Stimulated activated CD8-positive, alpha-beta memory T cell treated with anti-CD3 and anti-CD28 coated beads, Interleukin-4, amount 100 ng/mL, for 48 hours (primary cell): ENCODE measurements around the gene AKTIP.
A peak's percentile ranks its signal among the peaks of the same experiment; 100 is the strongest.

Source experiments
- DNase-seq: peaks from one replicate; pipeline ENCODE4 v3.0.0-alpha.2; 2020

AKTIP gene

GRCh38 chr16:53476867-53477266, 26.1 kb downstream of the AKTIP start:
- DNase-seq, result no peak

DNA sequence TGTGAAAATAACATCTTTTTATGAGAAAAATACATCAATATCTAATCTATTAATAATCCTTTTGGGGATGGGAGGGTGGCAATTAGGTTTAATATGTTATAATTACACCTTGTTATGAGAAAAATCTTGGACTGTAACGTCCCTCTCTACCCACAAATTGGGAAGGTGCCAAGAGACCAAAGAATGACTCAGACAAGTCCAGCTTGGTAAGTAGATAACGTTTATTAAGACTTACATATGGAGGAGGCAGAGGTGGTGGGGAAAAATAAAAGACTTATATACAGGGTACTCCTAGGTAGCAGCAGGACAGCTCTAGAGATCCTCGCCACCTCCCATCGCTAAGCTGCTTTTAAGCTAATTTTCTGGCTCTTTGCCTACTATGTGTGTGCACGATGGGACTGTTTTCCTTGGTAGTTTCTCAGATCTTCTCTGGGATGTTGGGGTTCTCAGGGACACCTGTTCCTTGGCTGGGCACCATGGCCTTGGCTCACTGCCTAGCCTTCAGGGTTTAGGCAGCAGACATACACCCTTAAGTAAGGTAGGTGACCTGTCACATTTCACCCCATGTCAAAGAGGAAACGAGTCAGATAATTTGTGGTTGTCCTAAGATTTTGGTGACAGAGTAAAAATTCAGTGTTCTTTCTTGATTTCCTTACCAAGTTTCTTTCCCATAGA, 37.3 kb downstream of the AKTIP start:
- no peak for DNase-seq

- no peak for DNase-seq
Measured at GRCh38 chr16:53458635-53459034, 44.4 kb downstream of the AKTIP start.

DNA sequence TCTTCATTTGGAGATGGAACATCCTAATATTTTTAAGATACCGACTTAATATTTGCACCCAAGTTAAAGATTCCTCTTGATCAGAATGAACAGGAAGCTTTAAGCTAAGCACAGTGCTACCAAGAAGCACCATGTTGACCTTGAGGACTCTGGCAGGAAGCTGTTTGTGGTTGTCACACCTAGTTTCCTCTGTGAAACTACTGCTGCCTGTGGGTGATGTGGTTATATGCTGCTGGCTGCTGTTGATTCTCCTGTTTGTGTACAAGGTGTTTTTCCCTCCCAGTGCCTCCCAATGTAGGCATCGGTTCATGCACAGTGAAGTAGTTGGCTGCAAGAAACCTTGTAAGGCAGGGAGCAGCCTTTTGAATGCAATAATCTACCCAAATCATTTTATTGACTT, 45.3 kb downstream of the AKTIP start:
- peak; percentile 68 for DNase-seq

- no peak for DNase-seq
Measured at GRCh38 chr16:53456625-53457024, 46.4 kb downstream of the AKTIP start.

DNA sequence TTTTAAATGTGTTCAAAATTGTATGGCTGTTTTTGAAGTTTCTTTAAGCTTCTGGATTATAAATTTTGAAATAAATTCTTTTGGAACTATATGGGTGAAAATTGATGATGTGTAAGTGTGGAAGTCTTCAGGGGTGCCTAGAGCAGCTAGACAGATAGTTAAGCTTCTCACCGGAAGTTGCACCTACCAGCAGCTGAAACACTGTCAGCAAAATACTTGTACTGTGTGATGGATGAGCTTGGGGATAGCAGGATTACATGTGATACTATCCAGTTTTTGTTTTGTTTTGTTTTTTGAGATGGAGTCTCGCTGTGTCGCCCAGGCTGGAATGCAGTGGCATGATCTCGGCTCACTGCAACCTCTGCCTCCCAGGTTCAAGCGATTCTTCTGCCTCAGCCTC, 49.1 kb downstream of the AKTIP start:
- no peak for DNase-seq

DNA sequence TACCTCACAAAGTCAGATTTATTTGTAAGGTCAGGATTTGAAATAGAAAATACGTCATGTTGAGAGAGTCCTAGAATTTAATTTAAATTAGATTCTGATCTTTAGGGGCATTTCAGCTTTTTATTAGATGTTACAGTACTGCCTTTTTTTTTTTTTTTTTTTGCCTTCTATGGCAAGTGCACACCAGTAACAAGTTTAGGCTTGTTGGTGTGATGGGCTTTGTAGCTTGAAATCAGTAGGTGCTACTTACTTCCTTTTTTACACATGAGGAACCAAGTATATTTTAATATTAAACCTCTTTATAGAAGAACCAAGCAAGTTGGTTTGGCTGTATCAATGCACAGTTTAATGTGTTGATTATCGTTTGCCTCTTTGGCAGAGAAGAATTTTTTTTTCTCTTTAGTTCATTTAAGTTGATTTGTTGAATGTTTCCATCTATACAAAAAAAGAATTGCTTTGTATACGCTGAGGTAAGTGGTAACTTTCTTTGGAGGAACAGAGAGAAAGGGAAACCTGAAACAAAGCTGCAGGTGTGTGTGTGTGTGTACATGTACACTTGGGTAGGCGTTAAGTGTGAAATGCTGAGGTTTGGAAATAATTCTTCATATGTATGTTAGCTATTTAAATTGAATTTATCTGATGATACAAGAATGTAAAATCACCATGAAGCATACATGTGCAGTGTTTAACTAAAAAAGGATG, 53.0 kb downstream of the AKTIP start:
- no peak for DNase-seq

DNA sequence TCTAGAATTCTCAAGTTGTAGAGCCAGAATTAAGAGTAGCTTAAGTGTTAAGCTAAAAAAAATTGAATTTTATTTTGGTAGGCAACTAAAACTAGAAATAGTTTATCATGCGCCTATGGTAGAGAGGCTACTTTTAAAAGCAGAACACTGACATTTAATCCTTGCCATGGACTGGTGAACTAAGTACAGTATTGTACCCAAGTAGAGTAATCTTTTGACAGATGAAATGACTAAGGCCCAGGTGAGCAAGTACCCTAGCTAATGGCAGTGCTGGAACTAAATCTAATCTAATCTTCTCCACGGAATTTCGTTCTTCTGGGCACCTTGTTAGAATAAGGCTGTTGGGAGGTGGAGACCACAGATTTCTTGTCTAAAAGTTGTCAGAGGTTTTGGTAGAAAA, 56.9 kb downstream of the AKTIP start:
- DNase-seq, result no peak

DNA sequence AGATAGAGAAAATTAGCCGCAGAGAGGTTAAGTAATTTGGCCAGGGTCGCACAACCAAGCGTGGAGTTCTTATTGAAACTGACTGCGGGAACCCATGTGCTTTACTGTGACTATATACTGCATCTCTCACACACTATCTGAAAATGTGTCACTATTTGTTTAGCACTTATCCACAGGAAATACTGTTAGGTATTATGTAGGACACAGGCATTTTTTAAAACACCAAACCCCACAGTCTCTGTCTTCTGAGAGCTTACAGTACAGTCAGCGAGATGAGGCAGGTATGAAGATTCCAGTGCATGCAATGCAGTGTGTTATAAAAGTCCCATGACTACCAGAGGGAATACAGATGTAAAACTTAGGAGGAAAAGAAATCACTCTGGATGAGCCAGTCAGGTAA, 57.5 kb downstream of the AKTIP start:
- no peak for DNase-seq
